CD8-positive, alpha-beta memory T cell (primary cell): Measurements from ENCODE around the gene CRY1. TPM values are rescaled to one million over a fixed set of nuclear protein-coding genes. Genes with fewer than 3 reads are reported as not detected.
A peak's percentile ranks its signal among the peaks of the same experiment; 100 is the strongest.

Source experiments
- CTCF ChIA-PET: fragments of 350-600 bp; sonication (Branson Sonifier 250); formaldehyde crosslinking; loops from one replicate; lab custom pipeline; 2021; ENCODE audit warnings: antibody characterized with exemption; lab: Charles Lee
- POLR2A ChIA-PET: fragments of 350-600 bp; sonication (Branson Sonifier 250); formaldehyde crosslinking; loops from one replicate; lab custom pipeline; 2021; ENCODE audit warnings: antibody characterized with exemption; lab: Charles Lee
- DNase-seq, 5 donors: peaks; one replicate each; pipeline versions ENCODE4 v3.0.0 to v3.0.0-alpha.2; 2020 to 2022; ENCODE audit warnings: mixed read lengths in 1 of 5
- H3K27ac ChIP-seq: one replicate; pipeline ENCODE4 v1.7.0; 2013; ENCODE audit warnings: low read depth, mild to moderate bottlenecking, low read length, moderate library complexity
- H3K27me3 ChIP-seq: 2 replicates; pipeline ENCODE4 v1.7.0; 2013; ENCODE audit warnings: low read length, mild to moderate bottlenecking; ENCODE audit not compliant: insufficient read depth, poor library complexity, severe bottlenecking
- H3K36me3 ChIP-seq: 2 replicates; pipeline ENCODE4 v1.7.0; 2013; ENCODE audit warnings: mild to moderate bottlenecking, low read length, moderate library complexity; ENCODE audit not compliant: insufficient read depth
- H3K4me1 ChIP-seq: 2 replicates; pipeline ENCODE4 v1.7.0; 2013; ENCODE audit warnings: mild to moderate bottlenecking, low read length, moderate library complexity; ENCODE audit not compliant: insufficient read depth
- H3K4me3 ChIP-seq: 2 replicates; pipeline ENCODE4 v1.7.0; 2013; ENCODE audit warnings: mild to moderate bottlenecking, low read length
- H3K9me3 ChIP-seq: 2 replicates; pipeline ENCODE4 v1.7.0; 2013; ENCODE audit warnings: mild to moderate bottlenecking, low read length
- H3K27ac Mint-ChIP-seq, 8 donors: one replicate each; pipeline ENCODE4 v1.8.0; 2020 to 2021; ENCODE audit warnings: mixed read lengths in 8 of 8, mild to moderate bottlenecking in 6 of 8, inconsistent platforms in 3 of 8, moderate library complexity in 3 of 8
- H3K27me3 Mint-ChIP-seq, 2 donors: one replicate each; pipeline ENCODE4 v1.8.0; 2020 to 2021; ENCODE audit warnings: mixed read lengths in 2 of 2, mild to moderate bottlenecking in 1 of 2, moderate library complexity in 1 of 2
- H3K36me3 Mint-ChIP-seq, 3 donors: one replicate each; pipeline ENCODE4 v1.8.0; 2020 to 2021; ENCODE audit warnings: mixed read lengths in 3 of 3, inconsistent platforms in 1 of 3, mild to moderate bottlenecking in 1 of 3
- H3K4me1 Mint-ChIP-seq, 3 donors: one replicate each; pipeline ENCODE4 v1.8.0; 2020 to 2021; ENCODE audit warnings: mixed read lengths in 3 of 3, inconsistent platforms in 1 of 3, mild to moderate bottlenecking in 1 of 3
- H3K4me3 Mint-ChIP-seq, 7 donors: one replicate each; pipeline ENCODE4 v1.8.0; 2020 to 2021; ENCODE audit warnings: mixed read lengths in 7 of 7, mild to moderate bottlenecking in 6 of 7, moderate library complexity in 4 of 7, inconsistent platforms in 2 of 7
- H3K9me3 Mint-ChIP-seq, 5 donors: one replicate each; pipeline ENCODE4 v1.8.0; 2020 to 2022; ENCODE audit warnings: mixed read lengths in 5 of 5, mild to moderate bottlenecking in 3 of 5, moderate library complexity in 2 of 5, inconsistent platforms in 1 of 5
- polyA plus RNA-seq: library from polyadenylated mRNA; unstranded; fragments of 300-500 nt; fragmentation: Illumina TruSeq; gene quantifications from one replicate; pipeline ENCODE4 v1.2.3, GENCODE V29; 2021
- total RNA-seq, 2 experiments: library from RNA; stranded (reverse); gene quantifications; one replicate each; pipeline ENCODE4 v1.2.3, GENCODE V29; 2021

Gene CRY1
- total and polyA plus RNA-seq, 3 experiments from 2014 or later, result 29.0 to 38.8 (median 36.6) TPM

DNA sequence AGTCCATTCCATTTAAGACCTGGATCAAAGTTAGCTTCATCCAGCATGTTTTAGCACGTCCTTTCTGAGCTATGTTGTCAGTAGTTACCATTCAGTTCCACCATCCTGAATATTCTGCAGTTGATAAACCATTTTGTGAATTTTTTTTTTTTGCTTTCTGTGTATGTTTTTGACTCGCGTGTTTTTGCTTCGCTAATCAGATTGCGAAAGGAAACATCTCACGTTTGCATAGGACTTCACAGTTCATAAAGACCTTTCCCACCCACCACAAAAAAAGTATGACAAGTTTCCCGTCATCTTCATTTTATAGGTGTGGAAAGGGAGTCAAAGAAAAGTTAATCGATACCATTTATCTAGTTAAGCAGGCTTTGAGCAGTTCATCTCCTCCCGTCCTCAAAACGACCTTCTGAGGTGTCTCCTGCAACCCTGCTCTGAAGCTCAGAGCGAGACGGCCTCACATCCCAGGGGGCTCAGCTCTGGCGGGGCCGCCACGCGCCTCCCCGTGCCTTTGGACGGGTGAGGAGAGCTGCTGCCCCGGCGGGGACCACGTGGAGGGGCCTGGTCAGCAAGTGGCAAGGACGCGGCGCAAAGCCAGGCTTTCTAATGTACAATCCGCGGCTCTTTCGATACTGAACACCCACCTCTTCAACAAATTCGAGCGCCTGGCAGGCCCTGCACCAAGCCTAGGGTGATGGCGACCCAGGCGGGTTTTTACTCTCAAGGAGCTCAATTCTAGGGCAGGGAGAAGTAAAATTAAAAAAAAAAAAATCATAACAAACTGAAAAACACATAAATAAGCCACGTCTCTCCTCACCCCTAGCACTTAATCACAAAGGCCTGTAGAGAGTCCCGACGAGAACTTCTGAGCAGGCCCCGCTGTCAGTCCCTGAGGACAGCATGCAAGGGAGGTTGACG is 138.6 kb downstream of the CRY1 start:
- POLR2A ChIA-PET, result interaction anchor here (0.6 to 1.8 kb wide), 4 partner anchors 11 to 651 kb away, joined by 3 to 14 read pairs (median 6); partner anchors contain the start of genes CRY1 and MTERF2

DNA sequence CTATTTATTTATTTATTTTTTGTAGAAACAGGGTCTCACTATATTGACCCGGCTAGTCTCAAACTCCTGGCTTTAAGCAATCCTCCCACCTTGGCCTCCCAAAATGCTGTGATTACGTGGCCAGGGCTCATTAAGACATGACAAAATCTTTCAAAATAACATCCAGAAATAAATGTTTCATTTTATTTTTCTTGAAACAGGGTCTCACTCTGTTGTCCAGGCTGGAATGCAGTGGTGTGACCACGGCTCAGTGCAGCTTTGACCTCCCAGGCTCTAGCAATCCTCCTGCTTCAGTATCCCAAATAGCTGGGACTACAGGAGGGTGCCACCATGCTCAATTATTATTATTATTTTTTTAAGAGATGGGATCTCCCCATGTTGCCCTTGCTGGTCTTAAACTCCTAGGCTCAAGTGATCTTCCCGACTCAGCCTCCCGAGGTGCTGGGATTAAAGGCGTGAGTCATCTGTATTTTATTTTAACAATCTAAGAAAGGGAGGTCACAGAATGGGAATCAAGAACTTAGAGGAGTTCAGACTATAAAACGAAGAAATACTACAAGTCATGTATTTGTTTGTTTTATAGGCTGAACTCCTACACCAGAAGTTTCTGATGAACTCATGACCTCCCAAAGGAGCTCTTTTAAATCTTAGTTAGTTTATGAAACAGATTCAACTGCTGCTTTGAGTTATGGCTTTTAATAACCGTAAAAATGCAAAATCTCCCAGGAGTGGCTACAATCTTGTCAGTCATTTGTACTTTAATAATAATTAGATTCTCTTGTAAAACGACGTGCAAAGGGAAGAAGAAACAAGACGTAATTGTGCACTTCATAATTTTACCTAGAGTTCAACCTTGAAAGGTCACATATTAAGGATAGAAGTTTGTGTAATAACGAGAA is 139.7 kb downstream of the CRY1 start:
- peaks cover 0 to 14% (median 0%) of the 10 kb centered on the region in 3 donors for H3K36me3 Mint-ChIP-seq
- DNase-seq, result no peak
- POLR2A ChIA-PET, result interaction anchor here (1.8 kb wide), 1 partner anchor 140 kb away, joined by 7 read pairs; the partner anchor contains the start of gene CRY1
- H3K27me3 Mint-ChIP-seq, result no peaks in the 10 kb centered on the region
- Histone ChIP-seq H3K27ac (no peak overlapping the region), H3K4me1 (peaks cover 11% of the 10 kb centered on the region), H3K4me3 (no peak overlapping the region), H3K27me3 (no peaks in the 10 kb centered on the region), H3K36me3 (no peaks in the 10 kb centered on the region), H3K9me3 (no peaks in the 10 kb centered on the region)
- peak overlapping the region in 4 of 7 donors; percentile 91 to 99 (median 96) for H3K4me3 Mint-ChIP-seq
- peaks cover 18 to 42% (median 38%) of the 10 kb centered on the region in 3 donors for H3K4me1 Mint-ChIP-seq
- CTCF ChIA-PET, result interaction anchor here (1.2 kb wide), 1 partner anchor 8 kb away, joined by 3 read pairs; no protein-coding TSS in a partner anchor
- peaks cover 0 to 3% (median 0%) of the 10 kb centered on the region in 5 donors for H3K9me3 Mint-ChIP-seq
- peak overlapping the region in 5 of 8 donors; percentile 5 to 94 (median 55) for H3K27ac Mint-ChIP-seq

More for the DNA sequence above, 138.6 kb downstream of the CRY1 start:
- peak in 3 of 5 donors; percentile 6 to 58 (median 9) for DNase-seq
- Histone ChIP-seq H3K36me3 (no peaks in the 10 kb centered on the region), H3K9me3 (no peaks in the 10 kb centered on the region), H3K27me3 (no peaks in the 10 kb centered on the region), H3K4me3 (peak overlapping the region; percentile 88), H3K27ac (peak overlapping the region; percentile 88), H3K4me1 (peaks cover 17% of the 10 kb centered on the region)
- peak overlapping the region; percentile 89 to 96 (median 94) for H3K27ac Mint-ChIP-seq
- H3K4me1 Mint-ChIP-seq, result peaks cover 21 to 47% (median 43%) of the 10 kb centered on the region in 3 donors
- H3K27me3 Mint-ChIP-seq, result no peaks in the 10 kb centered on the region
- CTCF ChIA-PET, result interaction anchor here (0.8 to 2.3 kb wide), 3 partner anchors 39 to 652 kb away, joined by 3 to 8 read pairs (median 3); partner anchors contain the start of genes POLR3B and TCP11L2
- peak overlapping the region; percentile 91 to 99 (median 97) for H3K4me3 Mint-ChIP-seq
- peaks cover 0 to 18% (median 0%) of the 10 kb centered on the region in 3 donors for H3K36me3 Mint-ChIP-seq
- no peaks in the 10 kb centered on the region for H3K9me3 Mint-ChIP-seq

DNA sequence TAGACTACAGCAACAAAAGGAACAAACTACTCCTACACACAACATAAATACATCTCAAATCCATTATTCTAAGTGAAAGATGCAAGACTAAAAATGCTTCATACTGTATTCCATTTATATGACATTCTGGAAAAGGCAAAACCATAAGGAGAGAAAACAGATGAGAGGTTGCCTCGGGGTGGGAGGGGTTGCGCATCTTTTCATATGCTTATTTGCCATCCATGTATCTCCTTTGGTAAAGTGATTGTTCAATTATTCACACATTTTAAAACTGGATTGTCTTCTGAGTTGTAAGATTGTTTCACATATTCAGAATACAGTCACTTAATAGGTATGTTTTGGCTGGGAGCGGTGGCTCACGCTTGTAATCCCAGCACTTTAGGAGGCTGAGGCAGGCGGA is 142.8 kb downstream of the CRY1 start:
- Mint-ChIP-seq H3K4me3 (no peak overlapping the region), H3K36me3 (peaks cover 0 to 3% (median 0%) of the 10 kb centered on the region in 3 donors), H3K27me3 (peaks cover 0 to 2% of the 10 kb centered on the region in 2 donors), H3K9me3 (peaks cover 0 to 3% (median 0%) of the 10 kb centered on the region in 5 donors), H3K27ac (no peak overlapping the region), H3K4me1 (peaks cover 2 to 22% (median 20%) of the 10 kb centered on the region in 3 donors)
- H3K27me3 ChIP-seq, result no peaks in the 10 kb centered on the region
- no peak for DNase-seq
- ChIA-PET CTCF (no interaction called here), POLR2A (no interaction called here)
- H3K27ac ChIP-seq, result no peak overlapping the region
- H3K9me3 ChIP-seq, result no peaks in the 10 kb centered on the region
- no peaks in the 10 kb centered on the region for H3K36me3 ChIP-seq
- no peaks in the 10 kb centered on the region for H3K4me1 ChIP-seq
- no peak overlapping the region for H3K4me3 ChIP-seq

DNA sequence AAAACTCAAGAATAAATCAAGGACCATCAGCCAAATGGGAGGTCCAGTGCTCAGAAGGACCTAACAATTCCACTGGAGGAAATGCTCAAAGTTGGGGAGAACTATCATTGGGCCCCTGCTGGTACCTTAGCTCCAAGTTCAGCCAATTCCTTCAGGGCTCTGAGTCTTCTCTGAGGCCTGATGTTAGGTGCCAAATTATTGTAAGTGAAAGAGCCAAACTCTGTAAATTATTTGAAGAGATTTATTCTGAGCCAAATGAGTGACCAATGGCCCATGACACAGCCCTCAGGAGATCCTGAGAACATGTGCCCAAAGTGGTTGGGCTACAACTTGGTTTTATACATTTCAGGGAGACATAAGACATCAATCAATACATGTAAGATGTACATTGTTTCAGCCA is 145.9 kb downstream of the CRY1 start:
- no peaks in the 10 kb centered on the region for H3K36me3 ChIP-seq
- H3K4me1 Mint-ChIP-seq, result peaks cover 0 to 9% (median 4%) of the 10 kb centered on the region in 3 donors
- no peak overlapping the region for H3K27ac ChIP-seq
- peaks cover 0 to 3% (median 0%) of the 10 kb centered on the region in 5 donors for H3K9me3 Mint-ChIP-seq
- H3K36me3 Mint-ChIP-seq, result no peaks in the 10 kb centered on the region
- H3K9me3 ChIP-seq, result no peaks in the 10 kb centered on the region
- ChIA-PET CTCF (interaction anchor here (0.7 kb wide), 1 partner anchor 557 kb away, joined by 3 read pairs; no protein-coding TSS in a partner anchor), POLR2A (no interaction called here)
- no peak for DNase-seq
- no peak overlapping the region for H3K4me3 Mint-ChIP-seq
- H3K27ac Mint-ChIP-seq, result no peak overlapping the region
- peaks cover 0 to 2% of the 10 kb centered on the region in 2 donors for H3K27me3 Mint-ChIP-seq
- H3K4me3 ChIP-seq, result no peak overlapping the region
- H3K4me1 ChIP-seq, result no peaks in the 10 kb centered on the region
- H3K27me3 ChIP-seq, result no peaks in the 10 kb centered on the region

DNA sequence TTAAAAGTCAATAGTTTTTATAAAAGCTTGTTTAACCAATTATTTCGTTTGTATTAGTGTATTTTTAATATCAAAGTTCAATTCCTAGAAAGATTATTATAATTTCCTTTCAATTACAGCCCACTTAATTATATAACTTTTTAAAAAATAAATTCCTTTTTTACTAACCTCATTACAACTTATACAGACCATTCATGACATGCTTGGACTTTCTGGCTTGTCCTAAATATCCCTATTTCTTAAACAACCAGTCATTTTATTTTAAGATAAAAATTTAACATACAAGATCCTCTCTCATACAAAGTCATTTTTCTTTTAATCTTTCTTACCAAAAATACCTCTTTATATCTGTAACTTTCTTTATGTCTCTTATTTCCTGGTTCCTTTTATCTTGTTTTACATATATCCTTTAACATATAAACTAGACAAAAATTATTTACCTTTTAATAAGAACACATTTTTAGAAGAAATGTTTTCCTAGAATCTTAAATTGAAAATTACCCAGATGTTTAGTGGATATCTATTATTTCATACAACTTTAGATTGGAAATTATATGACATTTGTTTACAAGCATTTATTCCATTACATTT is 148.0 kb downstream of the CRY1 start:
- H3K36me3 Mint-ChIP-seq, result no peaks in the 10 kb centered on the region
- peaks cover 0 to 4% of the 10 kb centered on the region in 2 donors for H3K27me3 Mint-ChIP-seq
- no peak overlapping the region for H3K4me3 Mint-ChIP-seq
- H3K4me1 ChIP-seq, result no peaks in the 10 kb centered on the region
- H3K9me3 ChIP-seq, result no peaks in the 10 kb centered on the region
- H3K4me1 Mint-ChIP-seq, result no peaks in the 10 kb centered on the region
- no peak overlapping the region for H3K27ac ChIP-seq
- no peak for DNase-seq
- CTCF ChIA-PET, result no interaction called here
- H3K27me3 ChIP-seq, result no peaks in the 10 kb centered on the region
- no peaks in the 10 kb centered on the region for H3K36me3 ChIP-seq
- no peak overlapping the region for H3K4me3 ChIP-seq
- H3K27ac Mint-ChIP-seq, result no peak overlapping the region
- POLR2A ChIA-PET, result no interaction called here
- H3K9me3 Mint-ChIP-seq, result peaks cover 0 to 3% (median 0%) of the 10 kb centered on the region in 5 donors

DNA sequence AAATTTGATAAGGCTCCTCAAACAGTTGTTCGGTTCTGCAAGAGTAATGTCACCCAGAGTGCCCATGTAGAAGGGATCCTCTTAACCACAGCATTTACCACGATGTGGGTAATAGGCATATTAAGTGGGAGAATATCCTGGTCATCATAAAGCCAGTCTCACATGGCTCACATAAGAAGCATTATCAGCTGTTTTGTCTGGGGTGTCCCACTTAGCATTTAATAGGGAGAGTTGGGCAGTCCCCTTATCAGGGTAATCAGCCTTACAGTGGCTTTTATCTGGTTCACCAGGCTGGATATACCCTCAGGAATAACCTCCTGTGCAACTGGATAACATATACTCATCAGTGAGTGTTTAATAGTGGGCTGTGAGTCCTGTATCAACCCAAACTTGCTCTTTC is 150.6 kb downstream of the CRY1 start:
- Mint-ChIP-seq H3K36me3 (no peaks in the 10 kb centered on the region), H3K4me3 (no peak overlapping the region), H3K9me3 (no peaks in the 10 kb centered on the region), H3K4me1 (no peaks in the 10 kb centered on the region), H3K27ac (no peak overlapping the region), H3K27me3 (peaks cover 0 to 4% of the 10 kb centered on the region in 2 donors)
- H3K9me3 ChIP-seq, result no peaks in the 10 kb centered on the region
- ChIA-PET CTCF (no interaction called here), POLR2A (no interaction called here)
- no peaks in the 10 kb centered on the region for H3K36me3 ChIP-seq
- DNase-seq, result no peak
- H3K4me3 ChIP-seq, result no peak overlapping the region
- H3K4me1 ChIP-seq, result no peaks in the 10 kb centered on the region
- no peak overlapping the region for H3K27ac ChIP-seq
- no peaks in the 10 kb centered on the region for H3K27me3 ChIP-seq

DNA sequence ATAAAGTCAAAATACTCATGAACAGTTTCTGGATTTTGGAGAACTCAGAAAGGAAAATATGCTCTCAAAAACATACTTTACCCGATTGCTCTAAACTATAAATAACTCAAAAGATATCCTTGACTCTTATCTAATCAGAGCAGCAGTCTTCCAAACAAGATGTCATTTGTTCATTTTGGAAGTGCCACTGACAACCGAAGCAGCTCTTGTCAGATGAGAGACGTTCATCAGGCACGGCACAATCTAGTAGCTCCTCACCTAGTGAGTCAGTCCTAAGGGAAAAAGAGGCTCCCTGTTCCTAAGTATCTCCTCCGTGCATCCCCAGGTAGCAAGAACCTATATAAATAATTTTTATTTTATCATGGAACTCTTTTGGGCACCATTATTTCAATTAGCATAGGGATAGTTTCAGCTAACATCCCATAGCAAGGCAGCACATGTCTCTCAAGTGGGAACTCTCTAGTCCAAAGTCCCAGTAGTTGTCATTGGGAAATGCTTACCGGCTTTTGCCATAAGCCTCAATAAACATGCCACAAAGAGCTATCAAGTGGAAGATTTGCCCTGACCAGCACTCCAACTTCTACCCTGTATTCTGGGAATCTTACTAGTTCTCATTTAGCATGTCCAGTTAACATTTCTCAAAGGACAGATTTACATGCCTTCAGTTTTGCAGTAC is 151.7 kb downstream of the CRY1 start:
- no peaks in the 10 kb centered on the region for H3K4me1 Mint-ChIP-seq
- no peak overlapping the region for H3K4me3 ChIP-seq
- H3K9me3 Mint-ChIP-seq, result no peaks in the 10 kb centered on the region
- H3K36me3 Mint-ChIP-seq, result no peaks in the 10 kb centered on the region
- ChIA-PET POLR2A (no interaction called here), CTCF (no interaction called here)
- H3K27ac Mint-ChIP-seq, result no peak overlapping the region
- no peak overlapping the region for H3K4me3 Mint-ChIP-seq
- no peaks in the 10 kb centered on the region for H3K9me3 ChIP-seq
- no peaks in the 10 kb centered on the region for H3K27me3 ChIP-seq
- H3K4me1 ChIP-seq, result no peaks in the 10 kb centered on the region
- no peak for DNase-seq
- H3K36me3 ChIP-seq, result no peaks in the 10 kb centered on the region
- H3K27me3 Mint-ChIP-seq, result peaks cover 0 to 4% of the 10 kb centered on the region in 2 donors
- H3K27ac ChIP-seq, result no peak overlapping the region
